GM04503 (cell line): ENCODE data around the gene TOLLIP.
A peak's percentile ranks its signal among the peaks of the same experiment; 100 is the strongest.

Experiments used
- DNase-seq: peaks from one replicate; pipeline ENCODE4 v3.0.0-alpha.2; 2012; ENCODE audit warnings: low read depth

TOLLIP gene

DNA sequence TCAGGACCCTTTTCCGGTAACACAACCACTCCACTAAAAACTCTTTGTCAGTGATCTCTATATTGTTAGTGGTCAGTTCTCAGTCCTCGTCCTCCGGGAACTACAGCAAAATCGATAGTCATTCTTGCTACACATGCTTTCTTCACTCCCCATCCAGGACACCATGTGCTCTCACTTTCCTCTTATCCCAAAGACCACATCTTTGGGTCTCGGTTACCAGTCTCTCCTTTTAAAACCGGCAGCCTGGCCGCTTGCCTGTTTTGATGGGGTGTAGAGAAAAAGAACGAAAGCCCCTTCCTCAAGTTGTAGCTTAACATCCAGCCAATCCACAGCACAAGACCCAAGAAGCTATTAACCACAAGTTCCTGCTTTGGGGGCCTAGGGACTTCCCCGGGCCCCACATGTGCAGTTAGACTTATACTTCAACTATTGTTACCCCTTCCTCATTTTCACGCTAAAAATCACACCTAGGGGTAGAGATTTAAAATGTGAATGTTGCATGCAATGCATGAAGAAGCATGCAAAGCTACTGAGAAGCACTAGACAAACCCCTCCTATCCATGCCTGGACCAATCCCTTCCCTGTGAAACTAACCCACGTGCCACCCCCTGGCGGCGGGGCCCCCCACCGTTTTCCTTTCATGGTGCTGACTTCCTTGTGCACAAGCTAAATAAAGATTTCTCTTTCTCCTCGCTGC, 1.5 kb upstream of the TOLLIP start:
- DNase-seq, result no peak

DNA sequence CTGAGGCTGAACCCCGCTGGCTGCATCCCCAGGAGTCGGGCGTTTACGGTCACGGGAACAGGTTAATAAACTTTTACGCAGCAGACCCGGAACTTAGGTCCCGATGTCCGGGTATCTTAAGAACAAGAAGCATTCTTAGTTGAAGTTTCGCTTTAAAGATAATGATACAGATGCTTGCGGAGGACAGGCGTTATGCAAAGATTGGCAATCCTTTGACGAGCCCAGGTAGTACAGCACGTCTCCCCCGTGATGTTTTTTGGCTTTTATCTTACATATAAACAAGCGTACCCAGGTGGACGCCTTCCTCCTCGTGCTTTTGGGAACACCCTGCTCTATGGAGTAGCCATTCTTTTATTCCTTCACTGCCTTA, 871 bp upstream of the TOLLIP start:
- no peak for DNase-seq

DNA sequence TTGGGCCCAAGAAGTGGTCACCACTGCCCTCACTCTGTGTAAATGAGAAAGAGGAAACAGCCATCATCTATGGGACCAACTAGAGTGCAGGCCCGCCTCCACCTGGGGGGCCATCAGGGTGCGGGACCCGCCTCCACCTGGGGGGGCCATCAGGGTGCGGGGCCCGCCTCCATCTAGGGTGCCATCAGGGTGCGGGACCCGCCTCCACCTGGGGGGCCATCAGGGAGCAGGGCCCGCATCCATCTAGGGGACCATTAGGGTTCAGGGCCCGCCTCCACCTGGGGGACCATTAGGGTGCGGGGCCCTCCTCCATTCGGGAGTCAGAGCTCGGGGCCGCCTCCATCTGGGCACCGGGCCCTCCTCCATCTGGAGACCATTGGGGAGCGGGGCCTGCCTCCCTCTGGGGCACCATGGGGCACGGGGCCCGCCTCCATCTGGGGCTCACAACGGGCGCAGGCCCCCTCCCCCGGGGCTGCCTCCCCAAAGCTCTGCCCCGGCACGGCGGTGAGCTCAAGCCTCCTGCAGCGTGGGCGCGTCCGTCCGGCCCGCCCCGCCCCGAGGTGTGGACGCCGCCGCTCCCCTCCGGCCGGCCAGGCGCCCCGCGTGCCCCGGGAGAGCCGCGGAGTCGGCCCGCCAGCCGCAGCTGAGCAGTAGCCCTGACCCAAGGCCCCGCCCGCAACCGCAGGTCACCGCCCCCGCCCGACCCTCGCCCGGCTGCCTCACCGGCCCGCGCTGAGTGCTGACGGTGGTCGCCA, 512 bp downstream of the TOLLIP start:
- no peak for DNase-seq

DNA sequence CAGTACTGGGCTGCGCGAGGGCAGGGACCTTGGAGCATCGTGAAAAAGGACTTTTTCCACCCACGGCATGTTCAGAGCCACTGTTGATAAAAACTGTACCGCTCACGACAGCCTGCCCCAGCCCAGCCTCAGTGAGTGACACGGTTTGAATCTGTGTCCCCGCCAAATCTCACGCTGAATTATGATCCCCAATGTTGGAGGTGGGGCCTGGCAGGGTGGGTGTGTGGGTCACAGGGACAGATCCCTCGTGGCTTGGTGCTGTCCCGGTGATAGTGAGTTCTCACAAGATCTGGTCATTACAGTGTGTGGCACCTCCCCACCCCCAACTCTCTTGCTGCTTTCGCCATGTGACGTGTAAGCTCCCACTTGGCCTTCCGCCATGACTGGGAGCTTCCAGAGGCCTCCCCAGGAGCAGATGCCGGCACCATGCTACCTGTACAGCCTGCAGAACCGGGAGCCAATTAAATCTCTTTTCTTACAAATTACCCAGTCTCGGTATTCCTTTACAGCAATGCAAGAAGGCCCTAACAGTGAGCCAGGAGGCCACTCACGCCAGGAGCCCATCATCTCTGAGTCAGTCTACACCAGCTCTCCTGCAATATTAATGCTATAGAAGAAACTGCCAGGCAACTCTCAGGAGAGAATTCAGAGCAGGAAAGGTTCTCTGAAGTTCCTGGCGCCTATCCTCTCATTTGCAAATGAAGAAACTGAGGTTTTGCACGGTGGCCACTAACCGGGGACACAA, 1.3 kb downstream of the TOLLIP start:
- no peak for DNase-seq

DNA sequence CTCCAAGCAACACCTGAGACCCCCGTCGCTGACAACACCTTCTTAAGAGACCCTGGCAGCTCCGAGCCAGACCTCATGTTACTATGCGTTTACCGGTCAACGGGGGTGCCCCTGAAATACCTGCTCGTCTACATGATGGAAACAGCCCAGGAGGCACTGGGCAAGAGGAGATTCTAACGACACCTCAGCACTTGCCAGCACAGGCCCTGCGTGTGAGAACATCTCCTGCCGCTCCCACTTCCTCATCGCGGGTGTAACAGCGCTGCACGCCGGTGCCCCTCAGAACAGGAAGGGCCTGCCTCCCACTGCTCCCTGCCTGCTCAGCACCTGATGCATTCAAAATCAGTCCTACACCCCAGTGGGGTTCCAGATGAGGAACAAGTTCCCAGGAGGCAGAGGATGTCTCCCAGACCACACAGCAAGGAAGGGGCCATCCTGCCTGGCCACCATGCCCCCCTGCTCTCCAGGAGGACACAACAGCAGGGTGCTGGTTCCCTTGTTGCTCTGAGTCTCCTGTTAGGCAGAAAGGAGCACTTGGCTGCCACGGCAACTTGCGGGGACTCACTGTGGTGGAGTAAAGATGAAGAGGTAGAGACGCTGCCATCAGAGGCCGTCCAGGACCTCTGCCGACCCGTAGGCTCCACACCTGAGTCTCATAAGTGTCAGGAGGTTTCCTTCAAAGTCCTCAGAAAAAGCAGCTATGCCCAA, 2.1 kb downstream of the TOLLIP start:
- DNase-seq, result no peak

DNA sequence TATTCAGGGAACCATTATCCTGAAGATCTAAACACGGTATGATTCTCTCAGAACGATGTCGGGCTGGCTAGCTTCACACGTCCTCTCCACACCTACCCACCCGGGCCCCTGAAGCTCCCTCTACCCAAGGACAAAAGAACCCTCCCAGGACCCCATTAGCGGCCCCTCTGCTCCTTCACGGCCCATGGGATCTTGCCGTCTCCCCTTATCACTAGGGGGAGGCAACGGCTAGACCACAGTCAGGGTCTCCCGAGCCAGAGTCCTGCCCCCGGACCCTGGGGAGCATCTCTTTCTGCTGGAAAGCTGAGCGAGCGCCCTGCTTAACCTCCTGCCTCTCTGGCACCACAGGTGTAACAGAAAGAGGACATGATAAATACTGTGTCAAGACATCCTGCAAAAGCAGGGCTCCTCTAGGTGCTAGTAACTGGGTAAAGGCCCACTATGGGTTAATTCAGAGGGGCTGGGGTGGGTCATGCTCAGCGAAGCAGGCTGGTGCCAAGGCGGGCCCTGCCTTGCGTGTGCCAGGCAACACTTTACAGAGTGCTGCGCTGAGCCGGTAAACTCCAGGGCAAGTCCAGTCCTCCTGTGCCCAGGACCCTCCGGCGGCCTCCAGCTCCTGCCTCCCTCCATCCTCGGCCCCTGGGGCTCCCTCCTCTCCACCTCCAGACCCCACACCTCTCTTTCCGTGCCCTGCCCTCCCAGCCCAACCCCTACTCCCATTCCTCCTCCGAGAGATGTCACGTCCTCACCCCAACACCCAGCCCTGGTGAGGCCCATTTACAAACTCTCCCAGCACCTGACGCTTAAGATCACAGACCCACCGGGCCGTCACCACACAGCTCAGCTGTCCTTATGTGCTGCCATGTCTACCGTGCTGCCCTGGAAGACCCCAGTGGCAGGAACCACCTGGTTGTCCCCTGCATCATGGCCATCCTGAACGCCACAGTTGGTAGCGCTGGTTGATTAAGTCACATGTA, 3.0 kb downstream of the TOLLIP start:
- DNase-seq, result no peak

DNA sequence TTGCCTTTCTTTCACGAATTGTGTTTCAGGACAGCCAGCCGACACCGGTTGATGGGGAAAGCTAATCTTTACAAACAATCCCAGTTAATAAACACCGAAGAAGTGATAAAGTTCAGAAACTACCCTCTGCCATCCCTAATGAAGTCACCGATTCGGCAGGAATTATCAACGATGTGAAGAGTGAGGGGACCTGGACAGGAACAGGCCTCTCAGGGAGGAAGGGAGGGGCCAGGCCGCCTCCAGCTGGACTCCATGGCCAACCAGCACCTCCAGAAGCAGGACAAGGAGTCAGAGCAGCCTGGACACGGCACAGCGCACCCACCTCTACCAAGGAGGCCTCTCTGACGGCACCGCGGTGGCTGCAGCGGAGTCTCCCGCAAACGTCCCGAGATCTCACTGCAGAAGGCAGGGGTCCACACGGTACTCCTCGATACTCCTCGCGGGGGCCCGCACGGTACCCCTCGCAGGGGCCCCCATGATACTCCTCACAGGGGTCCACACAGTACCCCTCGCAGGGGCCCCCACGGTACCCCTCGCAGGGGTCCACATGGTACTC, 3.9 kb downstream of the TOLLIP start:
- DNase-seq, result no peak

DNA sequence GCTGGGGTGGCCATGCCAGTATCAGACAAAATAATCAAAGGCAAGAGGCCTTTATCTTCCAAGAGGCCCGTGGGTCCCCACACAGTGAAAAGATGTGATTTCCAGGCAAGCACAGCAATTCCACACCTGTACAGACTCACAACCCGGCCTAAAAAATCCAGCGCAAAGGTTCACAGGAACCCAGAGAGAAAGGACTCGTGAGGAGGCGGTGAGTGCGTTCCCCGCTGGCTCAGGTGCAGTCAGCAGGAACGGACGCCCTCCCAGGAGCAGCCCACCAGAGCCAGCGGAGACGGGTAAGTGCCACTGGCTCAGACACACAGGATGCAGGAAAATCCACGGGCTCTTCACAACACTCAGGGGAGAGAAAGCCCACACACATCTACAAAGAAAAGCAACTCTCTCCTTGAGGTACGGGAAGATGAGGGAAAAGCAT, 4.4 kb downstream of the TOLLIP start:
- DNase-seq, result no peak

DNA sequence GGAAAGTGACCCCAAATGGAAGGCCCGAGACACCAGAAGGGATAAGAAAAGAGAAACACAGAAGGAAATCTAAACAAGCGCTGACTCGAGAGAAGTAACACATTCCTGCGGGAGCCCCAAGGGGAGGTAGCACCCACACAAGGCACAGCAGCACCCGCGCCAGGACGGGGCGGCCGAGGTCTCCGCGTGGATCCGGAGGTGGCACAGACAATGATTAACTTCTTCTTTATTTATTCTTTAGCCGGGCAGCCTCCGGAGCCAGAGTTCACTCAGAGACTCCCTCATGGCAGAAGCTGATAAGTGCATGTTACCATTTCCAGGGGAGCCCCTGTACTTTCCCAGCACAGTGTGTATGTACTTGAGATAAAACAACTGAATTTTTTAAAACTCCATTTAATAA, 5.1 kb downstream of the TOLLIP start:
- no peak for DNase-seq

DNA sequence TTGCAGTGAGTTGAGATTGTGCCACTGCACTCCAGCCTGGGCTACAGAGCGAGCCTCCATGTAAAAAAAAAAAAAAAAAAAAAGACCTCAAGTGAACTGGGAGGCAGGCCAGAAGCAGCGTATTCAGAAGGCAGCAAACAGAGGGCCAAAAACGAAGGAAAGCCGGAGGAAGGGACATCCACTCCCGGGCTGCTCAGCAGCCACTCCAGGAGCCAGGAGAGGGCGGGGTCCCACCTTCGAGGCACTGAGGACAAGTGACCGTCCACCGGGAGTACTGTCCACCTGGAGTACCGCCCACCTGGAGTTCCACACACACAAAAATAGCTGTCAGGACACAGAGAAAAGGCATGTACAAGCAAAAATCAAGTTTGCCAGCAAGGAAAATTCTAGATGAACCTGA, 5.5 kb downstream of the TOLLIP start:
- DNase-seq, result no peak

DNA sequence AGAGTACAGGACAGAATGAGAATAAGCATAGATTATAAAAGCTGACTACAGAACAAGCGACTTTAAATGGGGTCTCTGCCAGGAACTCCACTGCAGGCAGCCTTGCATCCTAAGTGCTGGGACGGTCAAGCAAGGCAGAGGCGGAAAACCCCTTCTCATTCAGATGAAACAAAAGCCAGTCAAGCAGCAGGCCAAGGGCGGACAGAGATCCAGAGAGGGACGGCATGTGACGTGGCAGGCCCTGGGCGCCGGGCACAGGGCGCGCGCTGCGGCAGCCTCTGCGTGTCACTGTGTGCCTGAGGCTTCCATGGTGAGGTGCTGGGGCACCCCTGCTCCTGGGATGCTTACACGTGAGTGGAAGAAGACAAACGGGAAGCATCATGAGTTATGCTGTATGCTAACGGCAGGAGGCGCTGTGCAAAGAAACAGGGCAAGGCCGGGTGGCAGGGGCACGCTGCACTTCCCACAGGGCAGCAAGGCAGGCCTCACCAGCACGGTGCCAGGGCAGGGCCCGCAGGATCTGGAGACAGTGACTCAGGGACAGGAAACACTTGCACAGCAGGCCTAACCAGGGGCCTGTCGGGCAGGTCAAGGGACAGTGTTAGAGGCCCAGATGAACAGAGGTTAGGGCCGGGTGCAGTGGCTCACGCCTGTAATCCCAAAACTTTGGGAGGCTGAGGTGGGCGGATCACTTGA, 6.2 kb downstream of the TOLLIP start:
- no peak for DNase-seq

DNA sequence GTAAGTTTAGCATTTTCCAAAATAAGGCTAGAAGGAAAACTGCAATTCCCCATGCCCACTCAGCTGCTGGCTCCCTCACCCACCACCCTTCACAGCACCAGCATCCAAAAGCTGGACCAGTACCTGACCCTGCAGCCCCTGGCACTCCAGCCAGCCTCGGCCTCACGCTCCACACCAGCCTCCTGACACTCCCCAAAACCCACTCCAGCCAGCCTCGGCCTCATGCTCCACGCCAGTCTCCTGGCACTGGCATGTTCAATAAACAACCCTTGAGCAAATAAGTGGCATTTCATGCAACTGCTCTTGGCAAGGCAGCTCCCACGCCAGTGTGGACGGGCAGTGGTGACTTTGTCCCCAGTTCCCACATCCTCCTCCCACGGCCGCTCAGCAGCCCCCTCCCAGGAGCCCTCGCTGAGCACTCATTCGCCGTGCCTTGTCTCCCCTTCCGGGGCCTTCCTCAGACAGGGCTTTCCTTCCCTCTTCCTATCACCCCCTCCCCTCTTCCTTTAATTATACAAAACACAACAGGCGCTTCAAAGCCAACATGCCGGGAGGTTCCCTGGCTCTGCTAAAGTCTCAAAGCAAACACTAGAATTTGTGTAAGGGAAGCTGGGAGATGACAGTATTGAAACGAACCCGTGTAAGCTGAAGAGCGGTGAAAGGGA, 6.8 kb downstream of the TOLLIP start:
- DNase-seq, result no peak

DNA sequence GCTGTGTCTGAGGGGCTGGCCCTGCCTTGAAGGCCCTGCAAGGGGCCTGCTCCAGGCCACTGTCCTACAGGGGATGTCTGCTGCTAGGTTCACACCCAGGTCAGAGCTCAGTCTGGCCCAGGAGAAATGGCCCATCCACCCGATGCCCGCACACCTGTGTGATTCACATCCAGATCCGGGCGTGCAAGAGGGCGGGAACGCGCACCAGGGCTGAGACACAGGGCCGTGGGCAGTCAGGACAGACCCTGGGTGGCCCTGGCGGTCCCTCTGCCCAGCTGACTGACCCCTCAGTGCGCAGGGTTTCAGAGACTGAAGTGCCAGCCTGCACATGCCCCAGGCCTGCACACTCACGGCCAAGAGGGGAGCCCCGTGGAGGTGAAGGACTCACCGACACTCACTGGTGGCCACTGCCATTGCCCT, 7.4 kb downstream of the TOLLIP start:
- no peak for DNase-seq

DNA sequence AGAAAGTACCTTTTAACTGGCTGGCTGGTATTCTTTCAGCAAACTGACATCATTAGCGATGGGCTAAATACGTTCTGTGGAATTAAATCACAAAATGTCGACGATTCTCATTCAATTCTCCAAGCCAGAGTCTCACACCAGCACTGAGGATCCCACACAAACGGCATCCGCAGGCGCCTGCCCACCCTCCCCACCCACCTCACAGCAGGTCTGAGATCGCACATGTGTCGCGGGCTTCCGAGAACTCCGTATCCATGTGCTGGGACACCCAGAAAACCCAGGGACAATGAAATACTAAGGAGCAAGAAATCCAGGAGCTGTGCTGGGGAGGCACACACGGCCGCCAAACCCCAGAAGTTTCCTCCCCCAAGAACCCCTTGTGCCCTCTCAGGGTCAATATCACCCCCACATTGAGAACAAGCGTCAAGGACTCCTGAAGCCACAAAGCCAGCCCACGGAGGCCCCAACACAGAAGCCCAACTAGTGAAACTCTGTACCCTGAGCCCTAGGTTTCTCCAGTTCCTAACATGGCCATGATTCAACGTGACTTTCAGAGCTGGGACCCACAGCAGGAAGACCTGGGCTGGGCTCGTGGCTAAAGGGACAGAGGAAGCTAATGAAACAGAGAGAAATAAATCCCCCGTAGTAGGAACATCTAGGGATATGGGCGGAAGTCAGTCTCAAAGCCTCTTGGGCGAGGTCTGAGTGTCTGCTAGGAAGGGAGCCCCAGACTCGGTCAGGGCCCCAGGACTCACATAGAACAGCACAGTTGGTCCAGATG, 8.0 kb downstream of the TOLLIP start:
- DNase-seq, result no peak

DNA sequence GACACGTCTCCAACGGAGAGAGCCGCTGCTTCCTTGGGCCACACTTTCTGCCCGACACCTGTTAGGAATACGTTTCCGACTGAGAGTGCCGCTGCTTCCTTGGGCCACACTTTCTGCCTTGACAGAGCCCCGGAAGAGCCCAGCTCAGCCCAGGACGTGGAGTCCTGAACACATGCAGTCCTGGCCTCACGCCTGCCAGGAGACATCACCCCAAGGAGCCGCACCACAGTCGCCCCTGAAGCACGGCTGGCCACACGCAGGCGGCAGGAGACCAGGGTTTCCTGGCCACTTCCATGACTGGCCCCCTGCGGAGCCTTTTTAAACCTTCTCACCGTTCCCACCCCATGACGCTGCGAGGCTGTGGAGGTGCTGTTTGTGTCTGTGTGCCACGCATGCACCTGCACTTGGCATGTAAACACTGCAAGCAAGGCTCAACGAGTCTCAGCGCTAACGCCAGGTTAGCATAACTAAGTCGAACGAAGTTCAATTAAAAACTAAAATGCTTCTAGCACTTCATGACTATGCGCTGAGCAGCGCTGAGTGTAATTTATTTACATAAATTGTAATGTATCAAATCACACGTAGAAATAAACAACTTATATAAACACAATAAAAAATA, 8.8 kb downstream of the TOLLIP start:
- no peak for DNase-seq

DNA sequence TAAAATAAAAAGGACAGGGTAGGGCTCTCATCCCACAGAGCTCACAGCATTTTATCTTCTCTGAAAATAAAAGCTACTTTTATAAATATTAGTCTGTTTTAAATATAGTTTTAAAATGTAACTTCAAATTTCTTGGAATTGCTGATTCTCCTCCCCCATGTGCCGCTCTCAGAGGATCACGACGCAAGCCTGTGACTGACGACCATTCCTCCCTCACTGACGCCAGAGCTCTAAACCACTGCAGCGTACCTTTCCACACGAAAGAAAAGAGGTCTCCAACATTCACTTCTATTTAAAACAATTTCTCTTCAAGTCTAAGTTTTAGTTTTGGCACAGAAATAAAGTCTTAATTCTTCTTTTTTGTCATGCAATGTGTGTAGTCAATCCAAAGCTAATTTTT, 9.3 kb downstream of the TOLLIP start:
- DNase-seq, result no peak

DNA sequence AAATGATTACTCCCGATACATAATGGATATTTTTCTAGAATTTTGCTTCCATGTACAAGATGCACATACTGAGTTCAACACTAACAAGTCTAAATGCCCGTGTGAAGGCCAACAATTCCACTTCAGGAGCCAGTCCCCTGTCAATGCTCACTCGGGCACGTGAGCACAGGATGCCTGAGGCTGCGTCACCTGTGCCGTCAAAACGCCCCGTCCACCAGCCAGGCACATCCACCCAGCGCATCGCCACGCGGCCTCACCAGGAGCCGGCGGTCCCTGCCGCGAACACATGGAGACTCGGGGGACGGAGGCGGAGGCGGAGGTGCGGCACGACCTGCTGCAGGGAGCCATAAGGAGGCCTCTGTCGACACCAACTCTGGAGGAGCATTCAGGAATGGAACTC, 9.8 kb downstream of the TOLLIP start:
- no peak for DNase-seq

DNA sequence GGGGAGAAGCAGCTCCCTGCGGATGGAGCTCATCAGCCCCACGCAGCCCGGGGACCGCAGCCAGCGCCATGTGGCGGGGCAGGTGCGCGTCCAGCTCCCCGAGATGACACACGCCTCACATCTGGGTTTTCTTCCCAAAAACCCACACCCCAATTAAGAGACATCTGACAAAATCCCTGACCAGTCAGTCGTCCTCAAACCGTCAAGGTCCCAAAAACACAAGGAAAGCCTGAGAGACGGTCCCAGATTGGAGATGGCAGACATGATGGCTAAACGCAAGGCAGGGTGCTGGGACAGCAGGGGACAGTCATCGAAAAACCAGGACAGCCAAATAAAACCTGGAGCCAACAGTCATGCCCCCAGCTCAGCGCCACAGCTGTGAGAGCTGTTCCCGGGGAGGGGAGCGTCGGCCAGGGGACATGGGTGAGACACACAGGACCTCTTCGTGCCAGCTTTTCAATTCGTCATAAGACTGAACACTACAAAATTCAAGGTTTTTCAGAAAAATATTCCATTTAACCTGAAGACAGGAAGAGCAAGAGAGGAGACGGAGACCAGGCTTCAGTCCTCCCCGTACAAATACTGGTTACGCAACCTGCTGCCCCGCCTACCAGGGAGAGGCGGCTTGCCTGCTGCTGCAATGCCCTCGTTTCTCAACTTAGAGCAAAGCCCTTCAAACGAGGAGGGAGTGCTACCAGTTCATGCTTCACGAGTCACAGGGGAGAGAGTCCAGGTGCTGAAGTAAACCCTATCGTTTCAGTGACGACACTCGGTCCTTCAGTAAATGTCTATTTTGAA, 10.5 kb downstream of the TOLLIP start:
- peak; percentile 46 for DNase-seq
